Brain pericyte (primary cell): ENCODE measurements around the gene GLIPR2.
"Not testable (repeated sequence)": the region's sequence is repeated elsewhere in the genome, so short reads cannot be mapped to it uniquely, and the experiment has no call there.

Experiments used
- DNase-seq: peaks from one replicate; pipeline ENCODE4 v3.0.0-alpha.2; 2012; ENCODE audit warnings: low read depth, low spot score

The GLIPR2 gene

DNA sequence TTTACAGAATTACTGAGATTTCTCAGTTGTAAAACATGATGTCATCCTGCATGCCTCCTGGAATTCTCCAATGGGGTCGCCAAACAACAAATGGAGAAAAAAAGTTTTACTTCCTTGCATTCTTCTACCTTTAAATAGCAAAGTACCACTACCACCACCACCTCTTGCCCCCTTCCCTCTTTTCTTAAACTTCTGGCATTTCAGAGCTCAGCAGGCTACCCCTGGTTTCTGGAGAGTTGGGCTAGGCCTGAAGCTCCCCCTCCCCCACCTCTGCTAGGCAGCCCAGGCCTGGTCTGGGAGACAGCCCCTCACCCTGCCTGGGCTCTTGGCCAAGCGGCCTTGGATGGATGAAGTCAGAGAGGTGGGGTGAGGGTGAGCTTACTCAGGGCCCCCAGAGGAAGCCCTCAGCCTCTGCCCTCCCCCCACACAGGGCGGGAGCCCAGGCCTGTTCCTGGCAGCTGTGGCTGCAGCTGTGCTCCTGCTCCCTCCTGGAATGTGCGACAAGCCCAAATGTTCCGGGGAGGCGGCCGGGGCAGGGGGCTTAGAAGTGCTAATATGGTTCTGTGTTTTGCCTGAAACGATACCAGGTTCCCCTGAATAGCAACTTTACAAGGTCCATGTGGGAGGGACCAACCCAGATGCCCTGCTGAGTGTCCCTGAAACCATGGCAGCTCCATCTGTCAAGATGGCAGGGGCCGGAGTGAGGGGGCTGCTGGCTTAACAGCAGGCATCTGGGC is 26.7 kb downstream of the GLIPR2 start:
- peak; percentile 84 for DNase-seq

- DNase-seq: no peak
Observed at GRCh38 chr9:36163786-36164170, 27.2 kb downstream of the GLIPR2 start.

GRCh38 chr9:36164372-36164771 is 27.8 kb downstream of the GLIPR2 start:
- DNase-seq: no peak

DNA sequence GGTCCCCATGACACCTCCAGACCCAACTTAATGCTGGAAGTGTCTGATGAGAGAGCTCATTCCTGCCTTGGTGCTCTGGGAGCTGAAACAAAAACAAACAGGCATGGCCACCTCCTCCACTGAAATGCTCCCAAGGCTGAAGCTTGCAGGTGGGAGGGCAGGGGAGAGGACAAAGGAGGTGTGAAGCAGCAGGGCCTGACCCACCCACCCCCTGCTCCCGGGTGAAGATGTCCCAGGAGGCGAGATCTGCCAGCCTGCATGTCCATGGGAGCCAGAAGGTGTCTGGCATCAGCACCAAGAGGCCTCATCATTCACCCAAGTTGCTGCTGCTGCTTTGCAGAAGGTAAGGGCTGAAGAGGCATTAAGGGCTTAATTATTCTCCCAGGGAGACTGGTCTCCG is 28.5 kb downstream of the GLIPR2 start:
- DNase-seq: no peak

DNA sequence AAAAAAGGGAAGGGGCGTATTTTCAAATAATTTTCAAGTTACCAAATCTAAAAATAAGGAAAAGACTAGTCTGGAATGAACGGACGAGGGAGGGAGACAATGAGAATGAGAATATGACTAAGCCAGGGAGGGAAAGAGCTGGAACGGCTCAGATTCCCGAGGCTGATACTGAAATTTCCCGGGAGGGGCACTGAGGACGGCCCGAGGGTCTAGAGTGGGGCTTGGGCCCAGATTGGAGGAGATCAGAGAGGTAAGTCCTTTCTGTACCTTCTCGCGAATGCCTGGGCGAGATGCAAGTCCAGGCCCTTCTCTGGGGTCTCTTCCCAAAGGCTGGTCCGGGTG is 29.3 kb downstream of the GLIPR2 start:
- DNase-seq: no peak

- DNase-seq: no peak
Observed at GRCh38 chr9:36166168-36166927, 29.8 kb downstream of the GLIPR2 start.

DNA sequence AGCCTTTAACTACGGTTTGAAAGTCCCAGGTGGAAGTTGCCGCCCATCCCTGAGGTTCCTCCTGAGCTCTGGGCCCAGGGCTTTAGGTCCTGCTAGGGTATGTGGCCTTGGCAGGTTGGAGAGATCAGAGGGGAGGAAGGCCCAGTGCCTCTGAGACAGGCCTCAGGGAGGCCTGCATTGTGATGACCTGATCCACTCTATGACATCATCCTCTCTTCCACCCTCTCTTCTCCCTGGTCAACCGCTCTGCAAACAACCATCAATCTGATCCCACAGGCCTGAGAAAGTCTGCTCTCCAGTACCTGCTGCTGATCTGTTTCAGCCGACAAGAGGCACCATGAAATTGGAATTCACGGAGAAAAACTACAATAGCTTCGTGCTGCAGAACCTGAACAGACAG is 32.6 kb downstream of the GLIPR2 start, which contains the start of gene CCIN:
Gene CCIN (plus strand): TSS at position 223 of the 400 bp plus-strand sequence. CDS start 115 bp downstream, at position 338.
- no peak for DNase-seq

DNA sequence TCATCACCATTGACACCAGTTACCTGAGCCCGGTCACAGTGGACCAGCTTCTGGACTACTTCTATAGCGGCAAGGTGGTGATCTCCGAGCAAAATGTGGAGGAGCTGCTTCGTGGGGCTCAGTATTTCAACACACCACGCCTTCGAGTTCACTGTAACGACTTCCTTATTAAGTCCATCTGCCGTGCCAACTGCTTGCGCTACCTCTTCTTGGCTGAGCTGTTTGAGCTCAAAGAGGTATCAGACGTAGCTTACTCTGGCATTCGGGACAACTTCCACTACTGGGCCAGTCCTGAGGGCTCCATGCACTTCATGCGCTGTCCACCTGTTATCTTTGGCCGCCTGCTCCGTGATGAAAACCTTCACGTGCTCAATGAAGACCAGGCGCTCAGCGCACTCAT is 33.2 kb downstream of the GLIPR2 start:
- DNase-seq: no peak

- DNase-seq: no peak
Observed at GRCh38 chr9:36170531-36170930, 34.0 kb downstream of the GLIPR2 start.

GRCh38 chr9:36173861-36174260 is 37.3 kb downstream of the GLIPR2 start:
- DNase-seq: no peak

- no peak for DNase-seq
Observed at GRCh38 chr9:36174271-36174670, 37.7 kb downstream of the GLIPR2 start.

GRCh38 chr9:36174731-36175130 is 38.2 kb downstream of the GLIPR2 start:
- DNase-seq: no peak

DNA sequence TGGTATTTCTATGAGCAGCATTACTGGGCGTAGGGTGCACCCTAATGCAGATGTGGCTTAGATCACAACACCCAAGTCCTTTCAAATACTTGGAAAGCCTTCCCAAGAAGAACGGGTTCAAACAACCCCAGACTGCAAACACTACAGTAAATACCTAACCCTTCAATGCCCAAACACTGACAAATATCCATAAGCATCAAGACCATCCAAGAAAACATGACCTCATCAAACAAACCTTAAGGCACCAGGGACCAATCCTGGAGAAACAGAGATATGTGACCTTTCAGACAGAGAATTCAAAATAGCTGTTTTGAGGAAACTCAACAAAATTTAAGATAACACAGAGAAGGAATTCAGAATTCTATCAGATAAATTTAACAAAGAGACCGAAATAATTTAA is 38.7 kb downstream of the GLIPR2 start:
- not testable (repeated sequence) for DNase-seq

- not testable (repeated sequence) for DNase-seq
Observed at GRCh38 chr9:36176496-36176895, 40.0 kb downstream of the GLIPR2 start.

GRCh38 chr9:36177571-36177970 is 41.0 kb downstream of the GLIPR2 start:
- DNase-seq: no peak

DNA sequence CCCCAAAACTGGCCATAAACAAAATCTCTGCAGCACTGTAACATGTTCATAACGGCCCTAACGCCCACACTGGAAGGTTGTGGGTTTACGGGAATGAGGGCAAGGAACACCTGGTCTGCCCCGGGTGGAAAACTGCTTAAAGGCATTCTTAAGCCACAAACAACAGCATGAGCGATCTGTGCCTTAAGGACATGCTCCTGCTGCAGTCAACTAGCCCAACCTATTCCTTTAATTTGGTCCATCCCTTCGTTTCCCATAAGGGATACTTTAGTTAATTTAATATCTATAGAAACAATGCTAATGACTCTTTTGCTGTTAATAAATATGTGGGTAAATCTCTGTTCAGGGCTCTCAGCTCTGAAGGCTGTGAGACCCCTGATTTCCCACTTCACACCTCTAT is 43.7 kb downstream of the GLIPR2 start:
- not testable (repeated sequence) for DNase-seq

DNA sequence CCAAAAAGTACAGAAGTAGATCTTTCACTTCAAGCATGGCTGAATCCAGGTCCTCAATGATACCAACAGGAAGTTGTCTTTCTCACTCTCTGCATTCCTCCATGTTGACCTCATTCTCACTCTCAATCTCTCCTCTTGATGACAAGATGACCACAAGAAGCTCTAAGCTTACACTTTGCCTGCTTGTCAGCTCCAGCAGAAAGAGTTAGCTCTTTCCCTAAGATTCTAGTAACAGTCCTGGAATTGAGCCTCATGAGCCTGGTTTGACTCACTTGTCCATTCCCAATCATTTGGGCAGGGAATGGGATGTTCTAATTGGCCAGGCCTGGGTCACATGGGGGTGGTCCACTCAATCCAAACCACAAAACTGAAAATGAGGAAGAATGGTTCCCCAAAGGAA is 50.9 kb downstream of the GLIPR2 start:
- DNase-seq: no peak

DNA sequence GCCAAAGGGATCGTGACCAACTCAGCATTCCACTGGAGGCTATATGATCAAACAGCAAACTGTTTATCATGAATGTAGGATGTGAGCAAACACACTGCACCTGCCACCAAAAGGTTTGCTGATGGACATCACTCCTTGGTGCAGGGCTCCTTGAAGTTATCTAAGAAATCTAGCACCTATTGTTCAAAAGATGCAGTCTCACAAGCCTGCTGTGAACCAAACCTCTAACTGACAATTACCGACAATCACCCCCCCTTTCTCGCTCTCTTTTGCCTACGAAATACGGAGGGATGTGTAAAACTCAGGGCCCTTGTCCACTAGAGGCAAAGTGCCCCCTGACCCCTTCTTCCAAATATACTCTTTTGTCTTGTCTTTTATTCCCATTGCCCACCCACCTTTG is 51.7 kb downstream of the GLIPR2 start:
- no peak for DNase-seq

DNA sequence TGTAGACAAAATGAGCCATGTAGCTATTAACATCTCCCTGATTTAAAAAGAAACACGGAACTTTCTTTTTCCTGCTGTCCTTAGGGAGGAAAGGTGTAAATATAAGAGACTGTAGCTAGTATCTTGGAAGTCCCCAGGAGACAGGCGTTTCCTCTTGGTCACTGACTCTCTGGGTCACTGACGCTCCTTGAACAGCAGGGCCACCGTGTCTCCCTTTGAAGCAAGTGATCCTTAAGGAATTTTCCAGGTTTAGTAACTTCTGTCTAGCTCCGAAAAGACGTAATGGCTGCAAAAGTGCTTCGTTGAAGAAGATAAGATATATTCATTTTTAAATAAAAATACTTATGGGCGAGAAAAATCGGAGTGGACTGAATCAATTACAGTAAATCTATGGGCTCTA is 53.4 kb downstream of the GLIPR2 start:
- no peak for DNase-seq

DNA sequence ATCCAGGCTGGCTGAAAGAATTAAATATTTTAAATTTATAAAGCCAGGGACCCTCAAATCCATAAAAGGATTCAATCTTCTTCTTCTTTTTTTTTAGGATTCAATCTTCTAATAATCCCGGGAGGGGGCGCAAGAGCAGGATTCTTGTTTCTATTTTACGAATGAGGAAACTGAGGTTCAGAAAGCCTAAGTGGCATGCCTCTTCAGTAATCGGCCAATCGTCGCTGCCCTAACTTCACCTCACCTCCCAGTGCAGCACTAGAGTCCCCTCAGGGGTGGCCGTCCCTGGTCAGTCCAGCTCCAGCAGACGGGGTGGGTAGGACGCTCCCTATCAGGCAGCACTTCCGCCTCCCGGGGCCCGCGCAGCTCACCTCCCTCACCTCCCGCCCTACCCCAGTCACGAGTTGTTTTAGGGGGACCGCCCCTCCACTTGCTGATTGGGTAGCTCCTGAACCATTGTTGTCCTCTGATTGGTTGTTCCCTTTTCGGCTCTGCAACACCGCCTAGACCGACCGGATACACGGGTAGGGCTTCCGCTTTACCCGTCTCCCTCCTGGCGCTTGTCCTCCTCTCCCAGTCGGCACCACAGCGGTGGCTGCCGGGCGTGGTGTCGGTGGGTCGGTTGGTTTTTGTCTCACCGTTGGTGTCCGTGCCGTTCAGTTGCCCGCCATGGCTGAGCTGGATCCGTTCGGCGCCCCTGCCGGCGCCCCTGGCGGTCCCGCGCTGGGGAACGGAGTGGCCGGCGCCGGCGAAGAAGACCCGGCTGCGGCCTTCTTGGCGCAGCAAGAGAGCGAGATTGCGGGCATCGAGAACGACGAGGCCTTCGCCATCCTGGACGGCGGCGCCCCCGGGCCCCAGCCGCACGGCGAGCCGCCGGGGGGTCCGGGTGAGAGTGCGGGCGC is 54.1 kb downstream of the GLIPR2 start, which contains the start of gene CLTA:
Gene CLTA (plus strand): TSS at position 534 of the 902 bp plus-strand sequence. CDS start 136 bp downstream, at position 670.
- DNase-seq: peak; percentile 89

DNA sequence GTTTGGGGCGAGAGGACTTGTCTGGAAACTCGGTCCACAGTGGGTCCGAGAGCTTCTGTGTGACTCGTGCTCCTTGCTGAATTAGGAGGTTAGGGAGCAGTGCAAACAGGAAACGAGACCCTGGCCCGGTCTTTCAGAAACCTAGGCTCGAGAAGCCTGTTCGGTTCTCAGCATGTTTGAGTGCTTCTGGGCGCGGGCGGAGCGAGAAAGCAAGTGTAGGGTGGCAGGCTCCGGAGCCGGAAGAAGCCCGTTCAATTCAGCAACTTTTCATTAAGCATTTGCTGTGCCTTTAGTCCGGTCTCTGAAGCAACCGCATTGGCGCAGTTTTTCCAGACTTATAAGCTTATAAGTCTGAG is 54.7 kb downstream of the GLIPR2 start:
- DNase-seq: no peak

DNA sequence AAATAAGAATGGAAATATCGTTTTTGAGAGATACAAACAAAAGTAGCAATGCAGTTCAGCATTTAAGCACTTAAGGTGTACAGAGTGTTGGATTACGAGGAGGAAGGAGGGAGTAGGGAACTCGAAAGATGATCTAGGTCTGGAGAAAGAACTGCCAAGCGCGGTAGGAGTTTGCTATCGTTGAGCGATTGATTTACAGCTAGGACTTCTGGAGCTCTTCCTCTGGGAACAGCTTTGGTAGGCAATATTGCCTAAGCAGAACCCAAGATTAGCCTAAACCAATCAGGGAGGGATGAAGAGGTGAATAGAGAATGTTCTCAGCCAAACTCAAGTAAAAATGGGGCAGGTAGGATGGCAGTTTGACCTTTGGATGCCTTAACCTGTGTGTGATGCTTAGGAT is 55.2 kb downstream of the GLIPR2 start:
- DNase-seq: no peak
